CD4-positive, alpha-beta T cell treated with Interleukin-17A for 4 hours (primary cell): ENCODE results near the gene FAM151B.

Experiments
- DNase-seq: peaks from one replicate; pipeline ENCODE4 v3.0.0-alpha.2; 2020; ENCODE audit warnings: mixed read lengths

FAM151B gene

GRCh38 chr5:80591352-80591751, 103.5 kb downstream of the FAM151B start:
- no peak for DNase-seq

DNA sequence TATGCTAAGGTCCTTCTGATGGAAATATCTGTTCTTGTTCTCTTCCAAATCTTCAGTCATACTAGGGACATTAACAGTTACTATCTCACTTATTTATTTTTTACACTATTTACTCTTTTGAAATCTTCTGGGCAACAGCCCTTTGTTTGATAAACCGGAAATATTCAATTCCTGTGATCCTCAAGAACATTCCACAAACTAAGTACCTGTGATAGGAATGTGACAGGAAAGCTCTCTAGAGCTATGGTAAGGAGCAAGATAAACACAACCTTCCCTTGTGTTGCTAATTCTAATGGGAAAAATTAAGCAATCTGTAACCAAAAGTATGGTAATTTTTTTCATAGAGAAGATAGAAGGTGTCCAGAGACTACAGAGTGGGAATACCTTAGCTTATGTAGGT, 104.2 kb downstream of the FAM151B start:
- no peak for DNase-seq
